Lower lobe of right lung (tissue), 2 donors: ENCODE data around the gene CTPS1. TPM values are rescaled to one million over a fixed set of nuclear protein-coding genes. Genes with fewer than 3 reads are reported as not detected.
A peak's percentile ranks its signal among the peaks of the same experiment; 100 is the strongest.

Experiments used
- ATAC-seq, 2 donors: fragments of 200-7000 bp; cut with Tn5 transposase; one replicate each; pipeline ENCODE4 v1.9.1; 2020 to 2022; ENCODE audit warnings: mild to moderate bottlenecking in 2 of 2, moderate library complexity in 2 of 2
- DNase-seq: peaks from one replicate; pipeline ENCODE4 v3.0.0-alpha.2; 2020
- H3K27ac ChIP-seq: fragments of 200-600 bp; one replicate; pipeline ENCODE4 v1.8.0; 2022
- H3K27me3 ChIP-seq: fragments of 200-600 bp; one replicate; pipeline ENCODE4 v1.8.0; 2022; ENCODE audit warnings: low read depth
- H3K36me3 ChIP-seq: fragments of 200-600 bp; one replicate; pipeline ENCODE4 v1.8.0; 2022; ENCODE audit warnings: mild to moderate bottlenecking
- H3K4me1 ChIP-seq: fragments of 200-600 bp; one replicate; pipeline ENCODE4 v1.8.0; 2022
- H3K4me3 ChIP-seq: fragments of 200-600 bp; one replicate; pipeline ENCODE4 v1.8.0; 2022; ENCODE audit warnings: mild to moderate bottlenecking
- H3K9me3 ChIP-seq: fragments of 200-600 bp; one replicate; pipeline ENCODE4 v1.8.0; 2022
- CTCF ChIP-seq: fragments of 200-600 bp; IDR thresholded peaks from one replicate; pipeline ENCODE4 v1.8.0; 2022; ENCODE audit warnings: antibody characterized with exemption, mild to moderate bottlenecking
- intact Hi-C: fragments of 100-400 bp; cut with DNase I; formaldehyde crosslinking; loops from one replicate; pipeline ENCODE4 v1.11.0; 2022
- total RNA-seq: library from RNA; stranded (reverse); fragmentation: NEBNext Ultra II Directional; extraction: Animal tissue kit (Norgen Biotek cat#: 25700); gene quantifications from one replicate; pipeline ENCODE4 v1.2.1, GENCODE V29; 2021
- donor health status: DM: no; HTN: yes; CAD: no; lungs with severe emphysema.

CTPS1 gene
- total RNA-seq, 1 donor from 2014 or later, result 16.2 TPM

- TF ChIP-seq CTCF, result no peak
- Histone ChIP-seq H3K27me3 (no peaks in the 10 kb centered on the region), H3K36me3 (peaks cover 9% of the 10 kb centered on the region), H3K9me3 (no peaks in the 10 kb centered on the region), H3K4me1 (peaks cover 27% of the 10 kb centered on the region), H3K27ac (no peak overlapping the region), H3K4me3 (no peak overlapping the region)
- no peak for DNase-seq
- intact Hi-C loops, result no loop called here
- ATAC-seq, result no peak
Measured at GRCh38 chr1:41017141-41018017, 37.9 kb downstream of the CTPS1 start.

GRCh38 chr1:41018018-41018410 lies 38.5 kb downstream of the CTPS1 start:
- no peak for TF ChIP-seq CTCF
- intact Hi-C loops, result no loop called here
- no peak for DNase-seq
- peaks cover 27% of the 10 kb centered on the region for H3K4me1 ChIP-seq
- no peak overlapping the region for H3K4me3 ChIP-seq
- H3K9me3 ChIP-seq, result no peaks in the 10 kb centered on the region
- H3K36me3 ChIP-seq, result peaks cover 6% of the 10 kb centered on the region
- no peak overlapping the region for H3K27ac ChIP-seq
- no peak for ATAC-seq
- H3K27me3 ChIP-seq, result no peaks in the 10 kb centered on the region

GRCh38 chr1:41019353-41019745 lies 39.9 kb downstream of the CTPS1 start:
- Histone ChIP-seq H3K36me3 (peaks cover 6% of the 10 kb centered on the region), H3K27me3 (no peaks in the 10 kb centered on the region), H3K9me3 (no peaks in the 10 kb centered on the region), H3K4me3 (peak overlapping the region; percentile 23), H3K27ac (no peak overlapping the region), H3K4me1 (peaks cover 15% of the 10 kb centered on the region)
- intact Hi-C loops, result no loop called here
- ATAC-seq (no peak), DNase-seq (no peak)
- TF ChIP-seq CTCF, result no peak

- H3K4me3 ChIP-seq, result peak overlapping the region; percentile 23
- TF ChIP-seq CTCF, result no peak
Measured at GRCh38 chr1:41020109-41020576, 40.6 kb downstream of the CTPS1 start.

GRCh38 chr1:41020654-41021053 lies 41.2 kb downstream of the CTPS1 start:
- Histone ChIP-seq H3K27me3 (no peaks in the 10 kb centered on the region), H3K27ac (peak overlapping the region; percentile 44), H3K36me3 (peaks cover 6% of the 10 kb centered on the region), H3K4me3 (peak overlapping the region; percentile 23), H3K9me3 (no peaks in the 10 kb centered on the region), H3K4me1 (peaks cover 13% of the 10 kb centered on the region)
- intact Hi-C loops, result no loop called here
- TF ChIP-seq CTCF, result no peak
- DNase-seq, result peak; percentile 70
- ATAC-seq, result peak; percentile 82 to 88

More at GRCh38 chr1:41020109-41020576, 40.6 kb downstream of the CTPS1 start:
- DNase-seq (peak; percentile 87), ATAC-seq (peak; percentile 87 to 93)
- intact Hi-C loops, result no loop called here
- H3K9me3 ChIP-seq, result no peaks in the 10 kb centered on the region
- peaks cover 13% of the 10 kb centered on the region for H3K4me1 ChIP-seq
- H3K36me3 ChIP-seq, result peaks cover 6% of the 10 kb centered on the region
- peak overlapping the region; percentile 44 for H3K27ac ChIP-seq
- no peaks in the 10 kb centered on the region for H3K27me3 ChIP-seq
